ENCODE results near the gene MGMT.

The MGMT gene

GRCh38 chr10:129419397-129419796, 47.6 kb upstream of the MGMT start:
- ATAC-seq (ENCODE audit: insufficient read depth, low read depth) = no peak
- no peak overlapping the region for H3K9ac ChIP-seq (ENCODE audit: low read depth, low read length)

GRCh38 chr10:129421399-129422010, 45.5 kb upstream of the MGMT start:
- no peaks in the 10 kb centered on the region for H3K9me3 ChIP-seq (ENCODE audit: insufficient read depth, low read length, severe bottlenecking)
- no peaks in the 10 kb centered on the region for H3K36me3 ChIP-seq (ENCODE audit: insufficient read depth, low read length)
- no peak overlapping the region for H3K9ac ChIP-seq (ENCODE audit: low read depth, low read length)
- no peak overlapping the region for H2AFZ ChIP-seq (ENCODE audit: low read depth, low read length)
- no peaks in the 10 kb centered on the region for H3K27me3 ChIP-seq (ENCODE audit: insufficient read depth, low read length, poor library complexity)
- TF ChIP-seq EZH2 (IDR thresholded peaks at IDR 0.05; ENCODE audit: borderline replicate concordance, low read depth, low read length, severe bottlenecking) (no peak), CTCF (IDR thresholded peaks at IDR 0.05; ENCODE audit: borderline replicate concordance, extremely low read depth, low read length, poor library complexity, severe bottlenecking) (no peak)
- no peaks in the 10 kb centered on the region for H3K79me2 ChIP-seq (ENCODE audit: insufficient read depth, low read length)
- H3K4me1 ChIP-seq (ENCODE audit: insufficient read depth, low read length) = no peaks in the 10 kb centered on the region
- DNase-seq (no peak), ATAC-seq (ENCODE audit: insufficient read depth, low read depth) (no peak)
- no peak overlapping the region for H3K27ac ChIP-seq (ENCODE audit: low read length)
- no peak overlapping the region for H3K4me2 ChIP-seq (ENCODE audit: insufficient read depth, low read length)
- H3K4me3 ChIP-seq (ENCODE audit: low read depth in 1 of 2, low read length in 2 of 2) = no peak overlapping the region
- H4K20me1 ChIP-seq (ENCODE audit: insufficient read depth, low read length) = no peaks in the 10 kb centered on the region

More at GRCh38 chr10:129419397-129419796, 47.6 kb upstream of the MGMT start:
- H2AFZ ChIP-seq (ENCODE audit: low read depth, low read length) = no peak overlapping the region
- H3K9me3 ChIP-seq (ENCODE audit: insufficient read depth, low read length, severe bottlenecking) = no peaks in the 10 kb centered on the region
- no peak overlapping the region for H3K4me3 ChIP-seq (ENCODE audit: low read depth in 1 of 2, low read length in 2 of 2)
- H3K4me1 ChIP-seq (ENCODE audit: insufficient read depth, low read length) = no peaks in the 10 kb centered on the region
- DNase-seq = no peak
- TF ChIP-seq EZH2 (IDR thresholded peaks at IDR 0.05; ENCODE audit: borderline replicate concordance, low read depth, low read length, severe bottlenecking) (no peak), CTCF (IDR thresholded peaks at IDR 0.05; ENCODE audit: borderline replicate concordance, extremely low read depth, low read length, poor library complexity, severe bottlenecking) (no peak)
- no peak overlapping the region for H3K4me2 ChIP-seq (ENCODE audit: insufficient read depth, low read length)
- no peaks in the 10 kb centered on the region for H3K79me2 ChIP-seq (ENCODE audit: insufficient read depth, low read length)
- no peaks in the 10 kb centered on the region for H3K27me3 ChIP-seq (ENCODE audit: insufficient read depth, low read length, poor library complexity)
- no peak overlapping the region for H3K27ac ChIP-seq (ENCODE audit: low read length)
- H4K20me1 ChIP-seq (ENCODE audit: insufficient read depth, low read length) = no peaks in the 10 kb centered on the region
- no peaks in the 10 kb centered on the region for H3K36me3 ChIP-seq (ENCODE audit: insufficient read depth, low read length)

GRCh38 chr10:129424978-129425377, 42.1 kb upstream of the MGMT start:
- Histone ChIP-seq H3K27me3 (ENCODE audit: insufficient read depth, low read length, poor library complexity) (no peaks in the 10 kb centered on the region), H2AFZ (ENCODE audit: low read depth, low read length) (no peak overlapping the region), H3K4me2 (ENCODE audit: insufficient read depth, low read length) (no peak overlapping the region), H3K9me3 (ENCODE audit: insufficient read depth, low read length, severe bottlenecking) (no peaks in the 10 kb centered on the region), H3K4me1 (ENCODE audit: insufficient read depth, low read length) (no peaks in the 10 kb centered on the region), H3K36me3 (ENCODE audit: insufficient read depth, low read length) (no peaks in the 10 kb centered on the region), H3K79me2 (ENCODE audit: insufficient read depth, low read length) (no peaks in the 10 kb centered on the region), H3K4me3 (ENCODE audit: low read depth in 1 of 2, low read length in 2 of 2) (no peak overlapping the region), H4K20me1 (ENCODE audit: insufficient read depth, low read length) (no peaks in the 10 kb centered on the region), H3K9ac (ENCODE audit: low read depth, low read length) (no peak overlapping the region), H3K27ac (ENCODE audit: low read length) (no peak overlapping the region)
- DNase-seq = no peak
- TF ChIP-seq CTCF (IDR thresholded peaks at IDR 0.05; ENCODE audit: borderline replicate concordance, extremely low read depth, low read length, poor library complexity, severe bottlenecking) = no peak
- no peak for ATAC-seq (ENCODE audit: insufficient read depth, low read depth)

- DNase-seq (no peak), ATAC-seq (ENCODE audit: insufficient read depth, low read depth) (no peak)
- H3K36me3 ChIP-seq (ENCODE audit: insufficient read depth, low read length) = no peaks in the 10 kb centered on the region
These were observed 40.4 kb upstream of the MGMT start for GRCh38 chr10:129426606-129427005.

More at GRCh38 chr10:129426606-129427005, 40.4 kb upstream of the MGMT start:
- no peak overlapping the region for H2AFZ ChIP-seq (ENCODE audit: low read depth, low read length)
- H3K4me1 ChIP-seq (ENCODE audit: insufficient read depth, low read length) = no peaks in the 10 kb centered on the region
- no peaks in the 10 kb centered on the region for H3K79me2 ChIP-seq (ENCODE audit: insufficient read depth, low read length)
- no peak overlapping the region for H3K27ac ChIP-seq (ENCODE audit: low read length)
- no peaks in the 10 kb centered on the region for H3K9me3 ChIP-seq (ENCODE audit: insufficient read depth, low read length, severe bottlenecking)
- no peak overlapping the region for H3K4me2 ChIP-seq (ENCODE audit: insufficient read depth, low read length)
- no peaks in the 10 kb centered on the region for H4K20me1 ChIP-seq (ENCODE audit: insufficient read depth, low read length)
- no peak for TF ChIP-seq CTCF (IDR thresholded peaks at IDR 0.05; ENCODE audit: borderline replicate concordance, extremely low read depth, low read length, poor library complexity, severe bottlenecking)
- TF ChIP-seq EZH2 (IDR thresholded peaks at IDR 0.05; ENCODE audit: borderline replicate concordance, low read depth, low read length, severe bottlenecking) = no peak
- no peak overlapping the region for H3K9ac ChIP-seq (ENCODE audit: low read depth, low read length)
- no peak overlapping the region for H3K4me3 ChIP-seq (ENCODE audit: low read depth in 1 of 2, low read length in 2 of 2)
- H3K27me3 ChIP-seq (ENCODE audit: insufficient read depth, low read length, poor library complexity) = no peaks in the 10 kb centered on the region
